Activated CD4-positive, alpha-beta T cell treated with anti-CD3 and anti-CD28 coated beads for 48 hours (primary cell): ENCODE data around the gene CLGN.

Source experiments
- DNase-seq: peaks from one replicate; pipeline ENCODE4 v3.0.0-alpha.2; 2020

CLGN gene

DNA sequence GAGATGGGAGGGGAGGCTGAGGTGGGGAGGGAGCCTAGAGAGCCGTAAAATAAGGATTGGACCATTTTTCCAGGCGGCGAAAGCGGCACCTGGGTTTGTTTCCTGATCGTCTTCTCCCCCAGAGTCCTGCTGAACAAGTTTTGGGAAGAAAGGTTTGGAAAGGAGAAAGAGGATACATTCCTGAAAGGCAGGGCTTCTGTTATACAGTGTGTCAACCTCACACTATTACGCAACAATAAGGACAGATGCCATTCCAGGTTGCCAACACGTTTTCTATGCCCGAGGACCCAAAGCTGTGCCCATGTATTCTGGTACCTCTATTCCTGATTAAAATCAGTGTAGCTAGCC, 53.3 kb downstream of the CLGN start:
- no peak for DNase-seq

- DNase-seq, result peak; percentile 98
These were observed 53.9 kb downstream of the CLGN start, which contains the start of gene SCOC for GRCh38 chr4:140373328-140374129. Gene SCOC, plus strand, starts transcription at chr4:140373646. Its CDS starts 5,525 bp downstream, at chr4:140379171.

DNA sequence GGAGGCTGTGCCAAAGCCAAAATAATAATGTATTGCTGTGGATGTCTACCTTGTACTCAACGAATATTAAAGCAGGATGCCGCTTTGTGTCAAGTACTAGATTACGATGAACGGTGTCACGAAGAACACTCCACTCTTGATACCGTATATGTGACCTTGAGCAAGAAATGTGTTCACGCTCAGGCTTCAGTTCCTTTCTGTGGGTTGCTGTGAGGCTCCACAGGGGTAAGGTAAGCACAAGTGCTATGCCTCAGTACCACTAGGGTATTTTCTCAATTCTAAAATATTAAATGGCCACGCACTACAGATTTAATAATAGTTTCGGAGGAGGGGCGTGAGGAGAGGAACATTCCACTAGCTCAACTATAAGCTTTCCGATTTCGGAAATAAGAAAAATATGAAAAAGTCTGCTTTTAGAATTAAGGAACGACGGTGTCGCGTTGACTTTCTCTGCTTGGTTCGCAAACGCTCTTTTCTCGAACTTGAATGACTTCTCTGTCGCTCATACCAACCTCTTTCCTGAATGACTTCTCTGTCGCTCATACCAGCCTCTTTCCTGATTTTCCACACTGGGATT, 54.6 kb downstream of the CLGN start:
- DNase-seq, result peak; percentile 32

- DNase-seq, result no peak
These were observed 58.8 kb downstream of the CLGN start for GRCh38 chr4:140368686-140369085.

DNA sequence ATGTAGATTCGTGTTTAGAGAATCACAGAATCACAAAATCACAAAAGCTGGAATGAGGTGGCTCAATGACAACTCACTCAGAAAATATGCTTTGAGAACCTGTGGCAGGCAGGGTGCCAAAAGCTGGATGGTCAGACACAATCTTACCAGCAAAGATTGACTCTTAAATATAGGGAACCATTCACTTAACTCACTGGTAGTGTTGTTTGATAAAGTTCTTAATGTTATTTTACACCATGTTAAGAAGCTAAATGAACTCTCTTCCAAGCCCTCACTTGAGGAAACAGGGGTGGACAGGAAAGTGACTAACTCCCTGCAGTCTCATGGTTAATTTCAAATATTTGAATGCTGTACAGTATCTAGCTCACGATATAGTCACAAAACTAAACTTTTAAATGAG, 59.7 kb downstream of the CLGN start:
- DNase-seq, result no peak

GRCh38 chr4:140363558-140363957, 63.9 kb downstream of the CLGN start:
- DNase-seq, result no peak

GRCh38 chr4:140363051-140363450, 64.4 kb downstream of the CLGN start:
- DNase-seq, result no peak

DNA sequence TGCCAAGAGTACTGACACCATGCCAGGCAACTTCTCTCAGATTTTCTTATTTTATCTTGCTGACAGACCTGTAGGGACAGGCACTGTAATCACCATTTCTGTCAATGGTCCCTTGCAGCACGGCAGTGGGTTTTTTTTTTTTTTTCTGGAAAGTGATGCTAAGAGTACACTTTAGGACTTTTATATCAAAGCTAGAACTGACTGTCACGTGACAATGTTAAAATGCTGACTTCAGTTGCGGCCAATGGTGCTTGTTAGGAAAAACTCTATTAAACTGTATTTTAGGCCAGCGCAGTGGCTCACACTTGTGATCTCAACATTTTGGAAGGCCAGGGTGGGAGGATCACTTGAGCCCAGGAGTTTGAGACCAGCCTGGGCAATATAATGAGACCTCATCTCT, 66.3 kb downstream of the CLGN start:
- no peak for DNase-seq

DNA sequence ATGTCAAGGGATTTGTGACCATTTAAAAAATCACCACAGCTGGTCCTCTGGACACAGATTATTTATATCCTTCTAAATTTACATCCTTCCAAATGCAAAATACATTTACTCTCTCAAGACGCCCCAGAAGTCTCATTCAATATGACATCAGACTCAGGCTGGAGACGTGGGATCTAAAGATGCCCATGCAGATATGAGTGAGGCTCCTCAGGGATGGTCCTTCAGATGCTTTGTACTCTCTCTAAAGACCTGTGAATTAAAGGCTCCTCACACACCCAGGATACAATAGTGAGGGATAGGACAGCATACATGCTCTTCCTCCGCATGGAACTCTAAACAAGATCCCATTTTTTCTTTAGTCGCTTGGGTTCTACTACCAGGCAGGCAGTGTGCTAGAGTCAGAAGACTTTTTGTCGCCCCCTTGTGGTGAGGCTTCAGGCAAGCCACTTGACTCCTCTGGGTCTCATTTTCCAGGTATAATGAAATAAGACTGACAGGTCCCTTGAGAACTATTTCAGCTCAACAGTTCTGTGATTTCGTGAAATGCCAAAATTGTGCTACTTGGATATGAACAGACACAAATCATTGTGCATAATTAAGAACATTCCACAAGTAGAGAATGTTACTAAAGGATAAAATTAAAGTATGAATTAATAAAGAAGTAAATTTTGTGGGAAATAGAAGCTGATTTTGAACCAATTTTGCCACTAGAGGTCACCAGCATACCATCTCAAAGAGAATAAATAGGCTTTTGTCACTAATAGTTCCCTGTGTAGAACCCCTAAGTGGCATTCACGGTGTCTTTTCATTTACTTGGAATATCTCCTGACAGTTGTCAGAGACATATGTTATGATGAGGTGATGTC, 67.7 kb downstream of the CLGN start:
- DNase-seq, result peak; percentile 87

DNA sequence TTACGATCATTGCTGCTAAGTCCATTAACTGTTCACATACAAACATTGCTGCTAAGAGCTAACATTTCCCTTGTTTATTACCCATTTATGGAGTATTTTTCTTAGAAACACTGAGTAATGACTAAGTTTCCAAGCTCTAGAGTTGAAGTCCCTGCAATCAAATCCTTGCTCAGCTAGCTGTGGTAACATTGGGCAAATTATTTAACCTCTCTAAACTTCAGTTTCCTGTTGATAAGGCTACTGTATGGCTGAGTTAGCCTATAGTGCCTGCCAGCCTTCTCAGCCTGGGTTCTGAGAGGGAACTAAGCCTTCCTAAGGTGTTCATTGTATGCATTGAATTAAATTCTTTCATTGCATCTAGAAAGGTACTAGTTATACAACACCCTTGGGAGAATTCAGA, 69.2 kb downstream of the CLGN start:
- no peak for DNase-seq

DNA sequence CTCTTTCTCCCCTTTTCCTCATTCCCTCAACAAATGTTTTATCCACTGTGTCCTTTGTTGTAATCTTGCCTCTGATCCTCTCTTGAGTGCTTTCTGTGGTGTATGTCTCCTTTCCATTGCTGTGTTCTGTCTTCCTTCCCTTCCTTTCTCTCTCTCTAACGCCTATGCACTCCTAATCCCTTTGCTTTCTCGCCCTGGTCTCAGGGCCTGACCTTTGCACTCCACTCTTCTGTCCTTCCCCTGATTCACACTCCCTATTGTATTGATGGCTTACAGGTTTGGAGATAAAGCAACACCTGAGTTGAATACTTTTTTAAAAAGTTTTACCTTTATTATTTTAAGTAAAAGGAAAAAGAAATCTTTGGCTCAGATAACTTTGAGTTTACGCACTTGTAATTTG, 69.6 kb downstream of the CLGN start:
- DNase-seq, result no peak

- no peak for DNase-seq
These were observed 72.2 kb downstream of the CLGN start for GRCh38 chr4:140355288-140355687.

DNA sequence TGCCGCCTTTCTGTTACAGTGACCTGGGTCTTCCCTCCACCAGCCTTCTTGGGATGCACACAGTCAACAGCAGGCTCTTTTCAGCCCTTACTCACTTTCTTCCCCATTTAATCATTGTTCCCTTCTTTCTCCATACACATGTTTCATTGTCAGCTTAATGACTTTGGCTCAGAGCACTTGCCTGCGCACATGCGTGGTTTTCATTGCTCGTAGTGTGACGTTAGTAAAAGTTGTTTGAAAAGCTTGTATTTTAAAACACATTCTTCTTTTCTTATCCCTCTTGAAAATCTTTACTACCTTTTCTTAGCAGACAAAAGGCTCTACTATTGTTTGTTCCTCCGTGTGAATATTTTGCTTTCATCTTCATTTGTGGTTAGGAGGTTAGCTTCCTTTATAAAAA, 73.7 kb downstream of the CLGN start:
- DNase-seq, result no peak

GRCh38 chr4:140351093-140352075, 76.1 kb downstream of the CLGN start:
- DNase-seq, result no peak

- no peak for DNase-seq
These were observed 77.6 kb downstream of the CLGN start for GRCh38 chr4:140349816-140350215.

GRCh38 chr4:140346136-140346535, 81.3 kb downstream of the CLGN start:
- DNase-seq, result no peak

DNA sequence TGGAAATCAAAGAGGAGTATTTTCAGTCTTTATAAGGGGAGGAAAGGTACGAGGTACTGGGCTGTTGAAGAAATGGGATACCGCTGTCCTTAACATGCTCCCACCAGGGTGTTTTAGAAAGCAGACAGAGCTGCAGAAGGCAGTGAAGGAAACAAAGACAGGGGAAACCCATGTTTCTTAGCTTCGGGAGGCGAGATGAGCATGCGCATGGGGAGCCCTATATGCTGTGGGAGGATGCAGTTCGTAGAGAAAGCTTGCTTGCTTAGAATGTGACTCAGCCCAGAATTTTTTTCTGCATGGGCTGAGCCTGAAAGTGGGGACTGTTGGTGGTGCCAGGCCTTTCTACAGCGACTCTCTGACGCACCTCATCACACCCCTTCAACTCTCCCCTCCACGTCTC, 82.8 kb downstream of the CLGN start:
- DNase-seq, result no peak

DNA sequence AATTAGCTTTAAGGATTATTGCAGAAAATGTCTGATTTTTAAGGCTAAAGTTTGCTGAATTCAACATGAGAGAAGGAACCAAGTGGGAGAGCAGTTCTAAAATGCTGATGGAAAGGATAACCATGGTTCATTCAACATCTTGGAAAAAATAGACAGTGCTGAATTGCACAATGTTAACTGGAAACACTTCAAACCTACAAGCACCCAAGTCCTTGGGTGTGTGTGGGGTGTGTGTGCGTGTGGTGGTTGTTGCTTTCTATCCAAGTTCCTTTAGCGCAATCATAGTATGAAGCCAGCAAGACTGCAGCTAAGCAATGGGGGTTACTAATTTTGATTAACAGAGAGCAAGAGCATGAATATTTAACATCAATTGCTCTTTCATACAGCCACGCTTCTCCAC, 83.3 kb downstream of the CLGN start:
- no peak for DNase-seq

GRCh38 chr4:140343303-140343702, 84.1 kb downstream of the CLGN start:
- DNase-seq, result no peak

- no peak for DNase-seq
These were observed 84.8 kb downstream of the CLGN start for GRCh38 chr4:140342620-140343019.
